HG02884 (cell line): Measurements from ENCODE around the gene CEPT1.
A peak's percentile ranks its signal among the peaks of the same experiment; 100 is the strongest.
"Not testable (repeated sequence)": the region's sequence is repeated elsewhere in the genome, so short reads cannot be mapped to it uniquely, and the experiment has no call there.

Experiments
- ATAC-seq: cut with Tn5 transposase; IDR thresholded peaks from one replicate; pipeline ENCODE4 v1.9.1; 2021; ENCODE audit warnings: mild to moderate bottlenecking, moderate library complexity; ENCODE audit not compliant: unreplicated experiment

The CEPT1 gene

DNA sequence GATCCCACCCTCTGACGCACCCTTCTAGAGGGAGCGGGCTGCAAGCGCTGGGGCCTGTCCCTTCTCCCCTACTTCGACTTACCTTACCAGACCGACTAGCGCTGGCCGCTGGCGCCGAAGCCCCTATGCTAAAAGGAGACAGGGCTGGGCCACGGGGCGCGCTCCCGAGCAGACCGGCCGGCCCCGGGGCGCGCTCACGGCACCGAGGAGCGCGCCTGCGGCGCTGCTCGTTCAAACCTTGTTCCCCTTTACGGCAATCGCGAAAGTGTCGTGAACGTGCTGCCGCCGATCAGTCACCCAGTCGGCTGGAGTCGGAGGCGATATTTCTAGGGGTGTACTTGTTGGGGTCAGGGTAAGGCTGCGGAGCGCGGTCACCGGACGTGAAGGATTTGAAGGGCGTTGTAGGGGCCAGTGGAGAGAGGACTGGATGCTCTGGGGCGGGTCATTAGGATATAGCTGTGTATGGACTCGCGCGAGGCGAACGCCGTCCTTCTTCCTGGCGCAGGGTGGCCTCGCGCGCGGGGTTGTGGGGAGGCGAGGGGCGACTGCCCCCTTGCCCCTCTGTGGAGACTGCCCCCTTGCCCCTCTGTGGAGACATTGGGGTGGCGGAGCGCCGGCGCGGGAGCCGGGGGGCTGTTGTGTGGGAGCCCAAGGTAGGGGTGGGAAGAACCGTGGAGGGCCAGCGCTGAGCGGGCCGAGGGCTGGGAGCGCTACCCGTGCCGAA, at the start of gene CEPT1, which contains the start of gene DRAM2:
TSS of gene CEPT1 (plus strand) at position 268 of the 724 bp plus-strand sequence. CDS start 7,492 bp downstream, outside the sequence.
TSS of gene DRAM2 (minus strand) at position 138 of the 724 bp plus-strand sequence. CDS start 8,539 bp downstream, outside the sequence.
- peak; percentile 63 for ATAC-seq

- not testable (repeated sequence) for ATAC-seq
Observed at GRCh38 chr1:111095421-111095820, 44.6 kb upstream of the CEPT1 start.

DNA sequence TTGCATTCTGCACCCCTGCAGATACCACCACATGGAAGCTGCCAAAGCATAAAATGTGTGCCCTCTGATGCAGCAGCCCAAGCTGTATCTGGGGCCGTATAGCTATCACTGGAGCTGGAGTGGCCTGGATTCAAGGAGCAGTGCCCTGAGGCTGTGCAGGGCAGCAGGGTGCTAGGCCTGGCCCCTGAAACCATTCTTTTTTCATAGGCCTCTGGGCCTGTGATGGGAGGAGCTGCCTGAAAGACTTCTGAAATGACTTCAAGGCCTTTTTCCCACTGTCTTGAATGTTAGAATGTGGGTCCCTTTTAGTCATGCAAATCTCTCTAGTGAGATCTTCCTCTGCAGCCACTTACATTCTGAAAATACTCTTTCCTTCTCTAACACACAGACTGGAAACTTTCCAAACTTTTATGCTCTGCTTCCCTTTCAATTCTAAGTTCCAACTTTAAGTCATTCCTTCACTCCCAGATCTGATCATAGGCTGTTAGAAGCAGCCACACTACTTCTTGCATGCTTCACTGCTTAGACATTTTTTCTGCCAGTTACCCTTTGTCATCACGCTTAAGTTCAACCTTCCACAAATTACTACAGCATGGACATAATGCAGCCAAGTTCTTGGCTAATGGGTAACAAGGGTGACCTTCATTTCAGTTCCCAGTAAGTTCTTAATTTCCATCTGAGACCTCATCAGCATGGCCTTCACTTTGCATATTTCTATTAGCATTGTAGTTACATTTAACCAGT, 42.5 kb upstream of the CEPT1 start:
- no peak for ATAC-seq

DNA sequence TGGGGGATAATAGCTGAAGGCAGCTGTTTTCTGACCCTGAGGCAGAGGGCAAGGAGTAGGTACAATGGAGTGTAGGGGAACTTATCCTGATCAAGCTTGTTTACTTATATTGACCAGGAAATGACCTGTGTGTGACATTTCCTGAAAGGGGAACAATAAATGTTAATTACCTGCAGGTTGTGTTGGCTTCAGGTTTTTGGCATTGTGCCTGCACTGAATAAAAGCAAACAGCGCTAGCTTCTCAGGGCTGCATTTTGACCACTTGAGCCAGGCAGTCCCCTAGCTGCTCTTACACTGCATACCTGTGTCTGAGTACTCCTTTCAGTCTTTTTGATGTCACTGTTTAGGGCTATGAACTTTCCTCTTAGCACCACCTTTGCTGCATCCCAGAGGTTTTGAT, 40.7 kb upstream of the CEPT1 start:
- ATAC-seq: no peak

DNA sequence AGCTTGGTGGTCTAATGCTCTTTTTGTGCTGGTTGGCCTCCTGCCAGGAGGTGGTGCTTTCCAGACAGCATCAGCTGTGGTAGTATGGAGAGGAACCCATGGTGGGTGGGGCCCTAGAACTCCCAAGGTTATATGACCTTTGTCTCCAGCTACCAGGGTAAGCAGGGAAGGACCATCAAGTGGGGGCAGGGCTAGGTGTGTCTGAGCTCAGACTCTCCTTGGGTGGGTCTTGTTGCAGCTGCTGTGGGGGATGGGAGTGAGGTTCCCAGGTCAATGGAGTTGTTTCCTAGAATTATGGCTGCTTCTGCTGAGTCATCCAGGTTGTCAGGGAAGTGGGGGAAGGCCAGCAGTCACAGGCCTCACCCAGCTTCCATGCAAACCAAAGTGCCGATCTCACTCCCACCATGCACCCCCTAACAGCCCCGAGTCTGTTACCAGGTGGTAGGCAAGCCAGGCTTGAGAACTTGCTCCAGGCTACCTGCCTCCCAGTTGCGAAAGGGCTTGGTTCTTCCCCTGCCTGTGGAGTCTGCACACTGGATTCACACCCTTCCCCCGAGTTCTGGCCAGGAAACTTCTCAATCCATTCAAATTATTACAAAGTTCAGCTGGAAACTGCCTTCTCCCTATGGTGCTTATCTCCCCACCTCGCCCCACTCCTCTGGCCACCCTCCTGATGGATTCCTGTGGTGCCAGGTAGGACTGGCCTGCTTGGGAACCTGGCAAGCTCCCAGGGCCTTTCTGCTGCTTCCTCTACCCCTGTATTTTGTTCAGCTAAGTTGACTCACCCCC, 38.0 kb upstream of the CEPT1 start:
- no peak for ATAC-seq

DNA sequence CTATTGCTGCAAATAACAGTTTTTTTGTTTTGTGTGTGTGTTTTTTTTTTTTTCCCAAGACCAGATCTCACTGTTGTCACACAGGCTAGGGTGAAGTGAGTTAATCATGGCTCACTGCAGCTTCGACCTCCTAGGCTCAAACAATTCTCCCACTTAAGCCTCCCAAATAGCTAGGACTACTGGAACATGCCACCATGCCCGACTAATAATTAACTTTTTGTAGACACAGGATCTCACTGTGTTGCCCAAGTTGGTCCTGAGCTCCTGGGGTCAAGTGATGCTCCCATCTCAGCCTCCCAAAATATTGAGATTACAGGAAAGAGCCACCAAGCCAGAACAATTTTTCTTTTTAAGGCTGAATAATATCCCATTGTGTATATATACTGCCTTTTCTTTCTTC, 35.0 kb upstream of the CEPT1 start:
- ATAC-seq: no peak

- ATAC-seq: no peak
Observed at GRCh38 chr1:111110197-111110899, 29.7 kb upstream of the CEPT1 start.

- no peak for ATAC-seq
Observed at GRCh38 chr1:111116496-111116895, 23.5 kb upstream of the CEPT1 start.

DNA sequence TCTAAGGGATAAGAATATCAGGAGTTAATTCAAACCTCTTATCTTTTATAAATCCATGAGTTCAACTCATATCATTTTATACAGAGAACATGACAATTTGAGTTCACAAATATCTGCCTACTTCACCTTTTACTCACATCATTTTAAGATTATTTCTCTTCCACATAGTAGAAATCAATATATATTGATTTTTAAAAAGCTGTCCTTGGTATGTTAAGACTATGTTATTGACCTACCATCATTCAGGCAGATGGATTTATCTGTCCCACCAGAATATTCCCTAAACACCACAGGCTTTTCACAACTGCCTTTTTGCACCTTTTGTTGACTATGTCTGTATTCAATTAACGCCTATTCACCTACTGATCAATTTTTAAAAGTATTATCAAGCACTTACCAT, 13.7 kb upstream of the CEPT1 start:
- no peak for ATAC-seq

DNA sequence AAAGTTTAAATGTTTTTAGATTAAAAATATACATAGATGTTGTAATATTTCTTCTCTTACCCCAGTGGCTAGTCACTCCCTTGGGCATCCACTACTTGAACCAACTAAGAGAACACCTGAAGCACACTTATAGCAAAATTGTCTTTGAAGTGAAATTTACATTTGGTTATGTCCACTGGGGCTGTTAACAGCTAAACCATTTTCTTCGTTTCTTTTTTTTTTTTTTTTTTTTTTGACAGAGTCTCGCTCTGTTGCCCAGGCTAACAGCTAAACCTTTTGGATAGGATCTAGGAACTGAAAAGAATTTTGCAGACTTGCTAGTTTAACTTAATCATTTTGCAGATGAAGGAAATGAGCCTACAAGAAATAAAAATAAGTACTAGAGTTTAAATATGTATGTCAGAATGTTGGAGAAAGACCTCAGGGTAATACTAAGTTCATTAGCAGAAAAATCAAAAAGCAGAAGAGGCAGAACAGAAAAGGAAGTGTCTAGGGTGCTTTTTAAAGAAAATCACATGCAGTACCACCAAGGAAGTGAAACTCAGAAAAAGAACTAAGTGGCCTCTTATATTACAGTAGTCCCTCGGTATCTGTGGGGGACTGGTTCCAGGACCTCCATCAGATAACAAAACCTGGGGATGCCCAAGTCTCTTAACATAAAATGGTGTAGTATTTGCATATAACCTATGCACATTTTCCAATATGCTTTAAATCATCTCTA, 11.9 kb upstream of the CEPT1 start:
- ATAC-seq: peak; percentile 87

DNA sequence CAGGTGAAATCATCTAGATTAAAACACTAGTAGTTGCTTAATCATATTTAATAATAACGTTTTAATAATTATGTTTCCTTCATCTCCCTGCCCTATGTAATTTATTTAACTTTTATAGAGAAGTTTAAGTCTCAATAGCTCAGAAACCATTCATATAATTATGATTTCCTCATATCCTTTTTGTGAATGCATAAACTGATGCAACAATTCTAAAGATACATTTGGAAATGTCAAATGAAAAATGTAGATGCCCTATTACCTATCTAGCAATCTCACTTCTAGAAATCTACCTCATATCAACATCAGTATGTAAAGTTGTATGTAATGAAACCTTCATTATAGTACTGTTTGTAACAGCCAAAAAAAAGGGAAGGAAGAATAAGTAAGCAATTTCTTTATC, 10.6 kb upstream of the CEPT1 start:
- ATAC-seq: no peak

DNA sequence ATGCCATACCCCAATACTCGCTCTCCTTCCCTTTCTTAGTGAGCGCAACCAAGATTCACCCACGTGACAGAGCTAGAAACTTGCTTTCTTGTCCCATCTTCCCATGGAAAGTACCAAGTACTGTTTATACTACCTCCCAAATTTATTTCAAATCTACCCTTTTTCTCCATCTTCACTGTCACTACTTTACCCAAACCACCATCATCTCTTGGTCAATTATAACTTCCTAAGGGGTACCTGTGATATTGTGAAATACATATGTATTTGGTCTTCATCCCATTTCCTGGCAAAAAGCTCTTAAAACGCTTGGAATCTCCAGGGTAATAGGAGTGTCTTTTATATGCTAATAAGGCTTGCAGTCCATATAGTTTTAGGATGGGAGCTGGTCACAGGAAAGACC, 8.3 kb upstream of the CEPT1 start:
- no peak for ATAC-seq

DNA sequence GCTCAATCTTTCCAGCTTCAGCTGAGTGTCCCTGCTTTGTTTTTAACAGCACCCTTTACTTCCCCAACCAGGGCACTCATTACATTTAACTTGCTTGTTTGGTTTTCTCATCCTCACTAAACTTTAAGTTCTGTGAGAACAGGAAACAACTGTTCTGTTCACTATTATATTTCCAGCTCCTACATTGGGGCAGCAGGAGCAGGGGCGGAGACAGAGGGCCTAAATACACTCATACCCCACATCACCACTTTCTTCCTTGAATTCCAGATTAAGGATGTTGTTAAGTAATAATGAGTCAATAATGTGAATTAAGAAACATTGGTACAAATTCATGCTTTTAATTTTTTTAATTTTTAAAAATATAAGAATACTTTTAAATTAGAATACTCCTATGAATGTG, 6.2 kb upstream of the CEPT1 start:
- ATAC-seq: no peak

GRCh38 chr1:111139324-111139955, 583 bp upstream of the CEPT1 start:
- peak; percentile 23 for ATAC-seq

DNA sequence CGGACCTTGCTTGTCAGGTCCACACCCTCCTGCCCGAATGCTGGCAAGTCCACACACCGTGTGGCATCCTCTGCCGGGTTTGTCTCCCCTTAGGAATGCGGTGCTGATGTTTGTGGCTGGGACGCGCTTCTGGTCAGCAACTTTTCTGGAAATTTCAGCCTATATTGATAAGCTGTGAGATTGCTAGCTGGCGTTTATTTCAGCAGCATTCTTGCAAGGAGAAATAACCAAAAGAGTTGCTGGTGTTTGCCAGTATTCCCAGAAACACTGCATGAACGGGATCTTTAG, 601 bp downstream of the CEPT1 start:
- ATAC-seq: peak; percentile 17

GRCh38 chr1:111141245-111142220, 1.5 kb downstream of the CEPT1 start:
- ATAC-seq: no peak

- no peak for ATAC-seq
Observed at GRCh38 chr1:111142356-111142975, 2.4 kb downstream of the CEPT1 start.

DNA sequence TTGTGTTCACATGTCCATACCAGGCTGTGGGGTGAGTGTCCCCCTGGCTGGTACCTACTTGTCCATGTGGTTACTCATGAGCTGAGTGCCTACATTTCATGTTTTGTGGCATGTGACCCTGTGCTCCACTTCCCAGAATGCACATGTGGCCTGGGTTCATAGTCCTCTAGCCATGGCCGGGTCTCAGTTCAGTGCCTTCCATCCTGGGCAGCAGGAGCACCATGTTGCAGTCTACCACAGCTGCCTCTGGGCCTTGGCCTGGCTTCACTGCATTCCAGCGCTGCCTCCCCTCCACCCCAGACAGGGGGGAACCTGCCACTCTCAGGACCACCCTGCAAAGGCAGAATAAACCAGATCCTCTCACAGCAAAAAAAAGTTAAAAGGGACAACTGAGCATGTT, 5.5 kb downstream of the CEPT1 start:
- no peak for ATAC-seq
